ENCODE results near the gene BAD.

Gene BAD

DNA sequence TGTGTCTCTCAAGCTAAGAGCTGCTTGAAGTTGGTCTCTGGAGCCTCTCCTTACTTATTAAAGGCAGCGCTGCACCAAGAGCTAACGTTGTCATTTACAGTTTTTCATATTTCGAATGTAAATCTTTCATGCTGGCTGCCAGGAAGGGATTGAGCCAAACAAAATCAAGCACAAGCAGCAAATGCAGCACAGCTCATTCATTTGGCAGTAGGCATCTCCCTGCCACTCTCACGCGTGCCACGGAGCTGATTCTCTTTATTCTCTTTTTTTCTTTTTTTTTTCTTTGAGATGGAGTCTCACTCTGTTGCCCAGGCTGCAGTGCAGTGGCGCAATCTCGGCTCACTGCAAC is 51.5 kb downstream of the BAD start:
- DNase-seq (ENCODE audit: extremely low read depth in 1 of 2, low read depth in 1 of 2): no peak

GRCh38 chr11:64232182-64232966 is 52.1 kb downstream of the BAD start:
- no peak for DNase-seq (ENCODE audit: extremely low read depth in 1 of 2, low read depth in 1 of 2)

GRCh38 chr11:64231546-64231945 is 52.9 kb downstream of the BAD start:
- no peak for DNase-seq (ENCODE audit: extremely low read depth in 1 of 2, low read depth in 1 of 2)

DNA sequence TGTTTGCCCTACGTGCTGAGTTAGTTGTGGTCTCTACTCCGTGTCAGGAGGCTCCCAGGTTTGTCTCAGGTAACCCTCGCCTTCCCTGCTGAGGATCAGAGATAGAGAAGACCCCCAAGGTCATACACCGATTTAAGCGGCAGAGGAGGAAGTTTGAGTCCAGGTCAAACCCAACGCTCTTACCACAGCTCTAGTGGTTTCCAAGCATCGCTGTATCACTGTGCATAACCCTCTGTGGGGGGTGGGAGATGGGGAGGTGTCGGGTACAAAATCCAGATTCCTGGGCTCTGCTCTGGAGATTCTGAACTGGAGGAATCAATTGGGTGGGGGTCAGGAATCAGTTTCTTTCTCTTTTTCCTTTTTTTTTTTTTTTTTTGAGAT is 53.5 kb downstream of the BAD start:
- DNase-seq (ENCODE audit: extremely low read depth in 1 of 2, low read depth in 1 of 2): no peak

- DNase-seq (ENCODE audit: extremely low read depth in 1 of 2, low read depth in 1 of 2): peak; percentile 72 to 77
These were observed 54.1 kb downstream of the BAD start, which contains the start of gene DNAJC4 for GRCh38 chr11:64230171-64230984. Gene DNAJC4, plus strand, starts transcription at chr11:64230548. Its CDS starts 307 bp downstream, at chr11:64230855.

DNA sequence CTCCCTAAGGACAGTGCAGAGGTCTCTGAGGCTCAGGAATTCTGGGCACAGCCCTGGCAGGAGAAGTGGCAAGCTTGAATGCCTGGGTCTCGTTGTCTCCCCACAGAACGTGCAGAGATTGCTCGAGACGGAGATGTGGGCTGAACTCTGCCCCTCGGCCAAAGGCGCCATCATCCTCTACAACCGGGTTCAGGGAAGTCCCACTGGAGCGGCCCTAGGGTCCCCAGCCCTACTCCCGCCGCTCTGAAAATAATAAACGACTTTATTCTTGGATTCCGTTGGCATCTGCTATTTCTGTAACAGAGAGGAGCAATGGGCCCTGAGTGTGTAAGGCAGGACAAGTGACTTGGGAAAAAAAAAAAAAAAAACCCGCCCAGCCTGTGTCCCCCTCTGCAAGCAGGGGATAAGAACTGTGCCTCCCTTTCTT is 54.7 kb downstream of the BAD start:
- DNase-seq (ENCODE audit: extremely low read depth in 1 of 2, low read depth in 1 of 2): no peak

DNA sequence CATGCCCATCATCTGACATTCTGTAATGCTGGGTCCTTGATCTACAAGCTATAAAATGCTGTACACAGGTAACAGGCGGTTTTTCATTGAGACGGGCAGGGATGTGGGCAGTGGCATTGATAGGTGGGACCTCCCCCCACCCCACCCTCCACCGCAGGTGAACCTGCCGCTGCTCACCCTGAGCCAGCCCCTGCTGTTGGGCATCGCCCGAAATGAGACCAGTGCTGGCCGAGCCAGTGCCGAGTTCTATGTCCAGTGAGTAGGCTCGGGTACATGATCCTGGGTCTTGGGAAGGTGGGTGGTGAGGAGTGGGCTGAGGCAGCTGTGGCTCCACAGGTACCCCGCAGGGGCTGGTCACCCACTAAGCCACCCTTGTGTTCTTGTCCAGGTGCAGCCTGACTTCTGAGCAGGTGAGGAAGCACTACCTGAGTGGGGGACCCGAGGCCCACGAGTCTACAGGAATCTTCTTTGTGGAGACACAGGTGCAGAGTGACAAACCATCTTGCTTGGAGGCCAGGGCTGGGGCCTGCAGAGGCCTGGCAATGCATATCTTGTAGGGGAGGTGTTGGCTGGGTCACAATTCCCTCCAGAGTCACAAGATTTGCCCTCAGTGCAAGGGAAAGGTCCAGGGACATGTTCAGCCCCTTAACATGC is 55.2 kb downstream of the BAD start:
- no peak for DNase-seq (ENCODE audit: extremely low read depth in 1 of 2, low read depth in 1 of 2)

DNA sequence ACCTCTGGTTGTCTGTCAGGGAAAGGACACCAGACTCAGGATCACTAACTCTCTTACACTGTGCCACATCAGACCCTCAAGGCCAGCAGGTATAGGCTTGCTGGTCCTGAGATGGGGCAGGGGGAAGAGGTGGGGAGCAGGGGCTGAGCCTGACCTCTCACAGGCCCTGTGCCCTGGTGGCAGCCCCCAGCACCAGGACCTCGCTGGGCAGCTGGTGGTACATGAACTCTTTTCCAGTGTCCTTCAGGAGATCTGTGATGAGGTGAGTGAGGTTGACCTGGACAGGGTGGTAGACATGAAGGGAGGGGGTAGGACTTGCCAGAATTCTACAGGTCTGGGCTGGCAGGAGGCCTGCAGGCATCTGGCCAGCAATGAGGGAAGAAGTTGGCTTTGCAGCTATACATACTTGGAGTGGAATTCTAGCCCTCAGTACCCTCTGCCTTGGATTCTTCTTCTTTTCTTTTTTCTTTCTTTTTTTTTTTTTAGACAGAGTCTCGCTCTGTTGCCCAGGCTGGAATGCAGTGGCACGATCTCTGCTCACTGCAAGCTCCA is 57.0 kb downstream of the BAD start:
- no peak for DNase-seq (ENCODE audit: extremely low read depth in 1 of 2, low read depth in 1 of 2)

DNA sequence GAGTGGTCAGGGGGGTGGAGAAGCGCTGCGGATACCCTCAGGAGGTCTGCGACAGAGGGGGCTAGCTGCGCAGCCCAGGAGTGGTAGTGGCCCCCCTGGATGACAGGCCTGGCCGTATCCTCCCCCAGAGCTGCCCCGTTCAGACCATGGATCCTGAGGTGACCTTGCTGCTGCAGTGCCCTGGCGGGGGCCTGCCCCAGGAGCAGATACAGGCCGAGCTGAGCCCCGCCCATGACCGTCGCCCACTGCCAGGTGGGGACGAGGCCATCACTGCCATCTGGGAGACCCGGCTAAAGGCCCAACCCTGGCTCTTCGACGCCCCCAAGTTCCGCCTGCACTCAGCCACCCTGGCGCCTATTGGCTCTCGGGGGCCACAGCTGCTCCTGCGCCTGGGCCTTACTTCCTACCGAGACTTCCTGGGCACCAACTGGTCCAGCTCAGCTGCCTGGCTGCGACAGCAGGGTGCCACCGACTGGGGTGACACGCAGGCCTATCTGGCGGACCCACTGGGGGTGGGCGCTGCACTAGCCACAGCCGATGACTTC is 57.9 kb downstream of the BAD start:
- no peak for DNase-seq (ENCODE audit: extremely low read depth in 1 of 2, low read depth in 1 of 2)

GRCh38 chr11:64225608-64226506 is 58.6 kb downstream of the BAD start, which contains the start of the genes NUDT22 and TRPT1:
Gene NUDT22, plus strand, starts transcription at chr11:64226274. Its CDS starts 379 bp downstream, at chr11:64226653.
Gene TRPT1, minus strand, starts transcription at chr11:64226186. Its CDS starts 326 bp downstream, at chr11:64225860.
- DNase-seq (ENCODE audit: extremely low read depth in 1 of 2, low read depth in 1 of 2): peak; percentile 71 to 89

GRCh38 chr11:64224891-64225607 is 59.4 kb downstream of the BAD start:
- DNase-seq (ENCODE audit: extremely low read depth in 1 of 2, low read depth in 1 of 2): no peak

GRCh38 chr11:64224151-64224890 is 60.1 kb downstream of the BAD start:
- no peak for DNase-seq (ENCODE audit: extremely low read depth in 1 of 2, low read depth in 1 of 2)

DNA sequence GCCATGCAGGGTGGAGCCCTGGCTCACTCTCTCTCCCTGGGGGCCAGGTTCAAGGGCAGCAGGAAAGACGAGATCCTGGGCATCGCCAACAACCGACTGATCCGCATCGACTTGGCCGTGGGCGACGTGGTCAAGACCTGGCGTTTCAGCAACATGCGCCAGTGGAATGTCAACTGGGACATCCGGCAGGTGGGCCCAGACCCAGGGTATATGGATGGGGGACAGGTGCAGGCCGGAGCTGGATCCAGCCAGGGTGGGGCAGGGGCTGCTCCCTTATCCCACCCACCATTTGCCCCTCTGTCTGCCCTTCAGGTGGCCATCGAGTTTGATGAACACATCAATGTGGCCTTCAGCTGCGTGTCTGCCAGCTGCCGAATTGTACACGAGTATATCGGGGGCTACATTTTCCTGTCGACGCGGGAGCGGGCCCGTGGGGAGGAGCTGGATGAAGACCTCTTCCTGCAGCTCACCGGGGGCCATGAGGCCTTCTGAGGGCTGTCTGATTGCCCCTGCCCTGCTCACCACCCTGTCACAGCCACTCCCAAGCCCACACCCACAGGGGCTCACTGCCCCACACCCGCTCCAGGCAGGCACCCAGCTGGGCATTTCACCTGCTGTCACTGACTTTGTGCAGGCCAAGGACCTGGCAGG is 61.3 kb downstream of the BAD start:
- no peak for DNase-seq (ENCODE audit: extremely low read depth in 1 of 2, low read depth in 1 of 2)

- DNase-seq (ENCODE audit: extremely low read depth in 1 of 2, low read depth in 1 of 2): no peak
These were observed 61.8 kb downstream of the BAD start for GRCh38 chr11:64222651-64223000.

GRCh38 chr11:64220798-64221197 is 63.7 kb downstream of the BAD start:
- no peak for DNase-seq (ENCODE audit: extremely low read depth in 1 of 2, low read depth in 1 of 2)

GRCh38 chr11:64220271-64220670 is 64.2 kb downstream of the BAD start:
- no peak for DNase-seq (ENCODE audit: extremely low read depth in 1 of 2, low read depth in 1 of 2)
